ENCODE data around the gene ZNF385D.

ZNF385D gene

GRCh38 chr3:21668012-21668411, 83.0 kb downstream of the ZNF385D start:
- no peak for DNase-seq

- no peak for DNase-seq
These were observed 85.4 kb downstream of the ZNF385D start for GRCh38 chr3:21665444-21666100.

- DNase-seq: no peak
These were observed 86.0 kb downstream of the ZNF385D start for GRCh38 chr3:21664996-21665395.

GRCh38 chr3:21662403-21662802, 88.6 kb downstream of the ZNF385D start:
- no peak for DNase-seq

- DNase-seq: no peak
These were observed 96.3 kb downstream of the ZNF385D start for GRCh38 chr3:21654662-21655061.

- DNase-seq: no peak
These were observed 96.8 kb downstream of the ZNF385D start for GRCh38 chr3:21654241-21654640.

- no peak for DNase-seq
These were observed 101.5 kb downstream of the ZNF385D start for GRCh38 chr3:21649519-21649918.

GRCh38 chr3:21647961-21648360, 103.0 kb downstream of the ZNF385D start:
- no peak for DNase-seq

GRCh38 chr3:21645121-21645897, 105.7 kb downstream of the ZNF385D start:
- no peak for DNase-seq

- DNase-seq: no peak
These were observed 106.7 kb downstream of the ZNF385D start for GRCh38 chr3:21644268-21644667.

- DNase-seq: no peak
These were observed 107.3 kb downstream of the ZNF385D start for GRCh38 chr3:21643752-21644151.

GRCh38 chr3:21642433-21642832, 108.6 kb downstream of the ZNF385D start:
- DNase-seq: no peak

GRCh38 chr3:21641959-21642358, 109.1 kb downstream of the ZNF385D start:
- no peak for DNase-seq

- DNase-seq: no peak
These were observed 112.5 kb downstream of the ZNF385D start for GRCh38 chr3:21638488-21638887.

GRCh38 chr3:21634112-21634511, 116.9 kb downstream of the ZNF385D start:
- DNase-seq: no peak

- no peak for DNase-seq
These were observed 126.5 kb downstream of the ZNF385D start for GRCh38 chr3:21624524-21624923.

- DNase-seq: no peak
These were observed 129.8 kb downstream of the ZNF385D start for GRCh38 chr3:21621181-21621651.

GRCh38 chr3:21620511-21621155, 130.4 kb downstream of the ZNF385D start:
- DNase-seq: no peak

GRCh38 chr3:21618695-21619094, 132.3 kb downstream of the ZNF385D start:
- DNase-seq: no peak

- no peak for DNase-seq
These were observed 137.5 kb downstream of the ZNF385D start for GRCh38 chr3:21613372-21614070.

- no peak for DNase-seq
These were observed 149.8 kb downstream of the ZNF385D start for GRCh38 chr3:21601178-21601577.

- DNase-seq: no peak
These were observed 151.1 kb downstream of the ZNF385D start for GRCh38 chr3:21599890-21600289.

GRCh38 chr3:21592828-21593227, 158.2 kb downstream of the ZNF385D start:
- no peak for DNase-seq
